ENCODE measurements around the gene UGT1A4. TPM values are rescaled to one million over a fixed set of nuclear protein-coding genes. Genes with fewer than 3 reads are reported as not detected.

UGT1A4 gene
- total RNA-seq, 2 donors from 2014 or later = not detected

- Histone ChIP-seq H3K27me3 (replicated peaks; ENCODE audit: insufficient read depth) (no peaks in the 10 kb centered on the region), H3K4me3 (no peak overlapping the region), H3K36me3 (no peaks in the 10 kb centered on the region), H3K9me3 (no peaks in the 10 kb centered on the region), H3K27ac (no peak overlapping the region), H3K4me1 (replicated peaks) (no peaks in the 10 kb centered on the region)
- no peak for DNase-seq (ENCODE audit: low spot score)
- intact Hi-C loops (cut with DNase I) = no loop called here
- 80% methylated on average over 1 of the region's 1 CpG for WGBS
- TF ChIP-seq POLR2A (IDR thresholded peaks at IDR 0.05) (no peak), CTCF (IDR thresholded peaks at IDR 0.05) (no peak), POLR2AphosphoS5 (IDR thresholded peaks at IDR 0.05) (no peak)
These were observed 33.9 kb upstream of the UGT1A4 start for GRCh38 chr2:233684640-233685039.

GRCh38 chr2:233686928-233687327 lies 31.6 kb upstream of the UGT1A4 start:
- no peak for DNase-seq (ENCODE audit: low spot score)
- no peak overlapping the region for H3K27ac ChIP-seq
- no peaks in the 10 kb centered on the region for H3K27me3 ChIP-seq (replicated peaks; ENCODE audit: insufficient read depth)
- 80% methylated on average over 5 of the region's 5 CpGs for WGBS
- H3K9me3 ChIP-seq = no peaks in the 10 kb centered on the region
- H3K4me3 ChIP-seq = no peak overlapping the region
- no peaks in the 10 kb centered on the region for H3K36me3 ChIP-seq
- H3K4me1 ChIP-seq (replicated peaks) = no peaks in the 10 kb centered on the region
- intact Hi-C loops (cut with DNase I) = no loop called here
- TF ChIP-seq POLR2AphosphoS5 (IDR thresholded peaks at IDR 0.05) (no peak), POLR2A (IDR thresholded peaks at IDR 0.05) (no peak), CTCF (IDR thresholded peaks at IDR 0.05) (no peak)

- WGBS = 86% methylated on average over 5 of the region's 5 CpGs
- DNase-seq (ENCODE audit: low spot score) = no peak
- TF ChIP-seq CTCF (IDR thresholded peaks at IDR 0.05) (no peak), POLR2A (IDR thresholded peaks at IDR 0.05) (no peak), POLR2AphosphoS5 (IDR thresholded peaks at IDR 0.05) (no peak)
- Histone ChIP-seq H3K27me3 (replicated peaks; ENCODE audit: insufficient read depth) (no peaks in the 10 kb centered on the region), H3K36me3 (no peaks in the 10 kb centered on the region), H3K9me3 (no peaks in the 10 kb centered on the region), H3K4me3 (no peak overlapping the region), H3K4me1 (replicated peaks) (no peaks in the 10 kb centered on the region), H3K27ac (no peak overlapping the region)
- intact Hi-C loops (cut with DNase I) = no loop called here
These were observed 30.2 kb upstream of the UGT1A4 start for GRCh38 chr2:233688341-233688740.

DNA sequence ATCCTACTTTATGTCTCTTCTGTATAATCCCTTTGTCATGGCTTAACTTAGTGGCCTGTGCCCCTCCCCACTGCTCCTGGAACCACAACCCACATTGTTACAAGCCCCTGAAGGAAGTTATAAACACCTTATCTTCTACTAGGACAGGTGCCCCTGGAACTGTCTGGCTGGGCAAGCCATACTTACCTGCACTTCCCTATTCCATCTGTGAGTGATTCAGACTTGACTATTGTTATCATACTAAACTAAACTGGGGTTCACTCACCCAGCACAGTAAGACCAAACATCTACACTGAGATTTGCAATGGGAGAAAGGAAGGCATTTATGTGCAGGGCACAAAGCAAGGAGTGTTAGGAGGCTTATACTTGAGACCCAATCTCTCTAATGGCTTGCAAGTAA lies 29.5 kb upstream of the UGT1A4 start:
- Histone ChIP-seq H3K27ac (no peak overlapping the region), H3K36me3 (no peaks in the 10 kb centered on the region), H3K4me1 (replicated peaks) (no peaks in the 10 kb centered on the region), H3K9me3 (no peaks in the 10 kb centered on the region), H3K27me3 (replicated peaks; ENCODE audit: insufficient read depth) (no peaks in the 10 kb centered on the region), H3K4me3 (no peak overlapping the region)
- TF ChIP-seq CTCF (IDR thresholded peaks at IDR 0.05) (no peak), POLR2A (IDR thresholded peaks at IDR 0.05) (no peak), POLR2AphosphoS5 (IDR thresholded peaks at IDR 0.05) (no peak)
- no peak for DNase-seq (ENCODE audit: low spot score)
- intact Hi-C loops (cut with DNase I) = no loop called here

DNA sequence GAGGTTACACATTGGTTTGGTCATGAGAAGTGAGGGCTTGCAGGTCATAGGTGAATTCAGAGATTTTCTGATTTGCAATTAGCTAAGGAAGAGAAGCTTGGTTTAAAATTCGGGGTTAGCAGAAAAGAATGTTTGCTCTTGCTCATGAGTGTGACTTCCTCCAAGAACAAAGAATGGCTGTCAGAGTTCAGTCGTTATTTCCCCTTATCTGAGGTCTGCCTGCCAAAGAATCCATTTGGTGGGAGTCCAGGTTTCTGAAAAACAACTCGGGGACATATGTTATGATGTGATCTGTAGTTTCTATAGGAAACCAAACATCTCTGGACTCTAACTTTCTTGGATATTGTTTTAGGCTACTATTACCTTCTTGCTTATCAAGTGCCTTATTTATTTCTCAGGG lies 29.0 kb upstream of the UGT1A4 start:
- intact Hi-C loops (cut with DNase I) = no loop called here
- no peaks in the 10 kb centered on the region for H3K27me3 ChIP-seq (replicated peaks; ENCODE audit: insufficient read depth)
- no peaks in the 10 kb centered on the region for H3K4me1 ChIP-seq (replicated peaks)
- no peaks in the 10 kb centered on the region for H3K9me3 ChIP-seq
- no peak overlapping the region for H3K4me3 ChIP-seq
- WGBS = 6% methylated on average over 3 of the region's 3 CpGs
- TF ChIP-seq POLR2AphosphoS5 (IDR thresholded peaks at IDR 0.05) (no peak), CTCF (IDR thresholded peaks at IDR 0.05) (no peak), POLR2A (IDR thresholded peaks at IDR 0.05) (no peak)
- H3K27ac ChIP-seq = no peak overlapping the region
- no peak for DNase-seq (ENCODE audit: low spot score)
- H3K36me3 ChIP-seq = no peaks in the 10 kb centered on the region
